T-helper 2 cell treated with Interferon-gamma antibody and Interleukin-4, amounts not matched to agents 5 μg/mL and 100 μg/mL, for 36 hours (primary cell): Measurements from ENCODE around the gene MCUB.
A peak's percentile ranks its signal among the peaks of the same experiment; 100 is the strongest.

Source experiments
- DNase-seq: peaks from one replicate; pipeline ENCODE4 v3.0.0; 2021; ENCODE audit warnings: low spot score
- H3K27ac Mint-ChIP-seq: one replicate; pipeline ENCODE4 v1.8.0; 2021; ENCODE audit warnings: mild to moderate bottlenecking, mixed read lengths
- H3K27me3 Mint-ChIP-seq: one replicate; pipeline ENCODE4 v1.8.0; 2021; ENCODE audit warnings: low read depth, mixed read lengths
- H3K36me3 Mint-ChIP-seq: one replicate; pipeline ENCODE4 v1.8.0; 2021; ENCODE audit warnings: low read depth, mixed read lengths
- H3K4me1 Mint-ChIP-seq: one replicate; pipeline ENCODE4 v1.8.0; 2021; ENCODE audit warnings: low read depth, mixed read lengths
- H3K4me3 Mint-ChIP-seq: one replicate; pipeline ENCODE4 v1.8.0; 2022; ENCODE audit warnings: mild to moderate bottlenecking, moderate library complexity, mixed read lengths
- H3K9me3 Mint-ChIP-seq: one replicate; pipeline ENCODE4 v1.8.0; 2021; ENCODE audit warnings: mixed read lengths

MCUB gene

GRCh38 chr4:109684727-109685126 lies 124.7 kb downstream of the MCUB start:
- H3K9me3 Mint-ChIP-seq: no peaks in the 10 kb centered on the region
- peaks cover 57% of the 10 kb centered on the region for H3K36me3 Mint-ChIP-seq
- H3K27ac Mint-ChIP-seq: no peak overlapping the region
- H3K4me3 Mint-ChIP-seq: no peak overlapping the region
- no peak for DNase-seq
- H3K27me3 Mint-ChIP-seq: no peaks in the 10 kb centered on the region
- H3K4me1 Mint-ChIP-seq: peaks cover 17% of the 10 kb centered on the region

DNA sequence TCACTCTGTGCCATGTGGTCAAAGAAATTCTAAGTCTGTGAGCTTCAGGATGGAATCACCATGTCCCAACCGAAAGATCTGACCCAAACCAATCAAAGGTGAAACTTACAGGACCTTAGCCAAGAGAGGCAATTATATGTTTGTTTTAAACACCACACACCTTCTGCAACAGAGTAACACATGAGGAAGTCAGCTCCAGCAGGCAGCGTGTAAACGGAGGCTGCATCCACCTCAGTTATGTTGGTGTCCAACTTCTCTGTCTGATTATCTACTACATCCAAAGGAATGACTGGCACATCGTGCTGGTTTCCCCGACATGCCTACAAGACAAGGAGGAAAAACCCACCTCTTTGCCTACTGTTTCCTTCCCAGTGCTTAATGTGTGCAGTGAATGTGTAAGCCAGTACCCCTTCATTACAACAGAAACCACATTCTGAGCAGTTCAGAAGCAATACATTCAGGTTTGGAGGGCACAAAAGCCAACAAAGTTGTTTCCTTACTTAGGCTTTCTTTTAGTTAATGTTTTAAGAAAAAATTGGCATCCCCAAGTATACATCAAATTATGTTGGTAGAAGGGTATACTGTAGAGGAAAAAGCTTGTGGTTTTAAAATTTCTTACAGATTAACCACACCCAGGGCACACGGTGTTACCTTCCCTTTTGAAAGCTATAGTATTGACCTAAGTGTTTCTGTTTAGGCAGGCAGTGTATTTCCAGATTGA lies 130.8 kb downstream of the MCUB start:
- no peak for DNase-seq
- Mint-ChIP-seq H3K27ac (peak overlapping the region; percentile 68), H3K36me3 (peaks cover 65% of the 10 kb centered on the region), H3K9me3 (no peaks in the 10 kb centered on the region), H3K4me3 (peak overlapping the region; percentile 46), H3K27me3 (no peaks in the 10 kb centered on the region), H3K4me1 (peaks cover 22% of the 10 kb centered on the region)

- H3K4me3 Mint-ChIP-seq: peak overlapping the region; percentile 46
- H3K27ac Mint-ChIP-seq: peak overlapping the region; percentile 68
- DNase-seq: no peak
- H3K36me3 Mint-ChIP-seq: peaks cover 69% of the 10 kb centered on the region
- no peaks in the 10 kb centered on the region for H3K9me3 Mint-ChIP-seq
- H3K27me3 Mint-ChIP-seq: no peaks in the 10 kb centered on the region
- H3K4me1 Mint-ChIP-seq: peaks cover 22% of the 10 kb centered on the region
Measured at GRCh38 chr4:109691411-109691920, 131.4 kb downstream of the MCUB start.

GRCh38 chr4:109698656-109699055 lies 138.6 kb downstream of the MCUB start:
- DNase-seq: no peak
- H3K36me3 Mint-ChIP-seq: peaks cover 40% of the 10 kb centered on the region
- peaks cover 33% of the 10 kb centered on the region for H3K4me1 Mint-ChIP-seq
- H3K9me3 Mint-ChIP-seq: no peaks in the 10 kb centered on the region
- H3K27ac Mint-ChIP-seq: no peak overlapping the region
- H3K4me3 Mint-ChIP-seq: no peak overlapping the region
- H3K27me3 Mint-ChIP-seq: no peaks in the 10 kb centered on the region

DNA sequence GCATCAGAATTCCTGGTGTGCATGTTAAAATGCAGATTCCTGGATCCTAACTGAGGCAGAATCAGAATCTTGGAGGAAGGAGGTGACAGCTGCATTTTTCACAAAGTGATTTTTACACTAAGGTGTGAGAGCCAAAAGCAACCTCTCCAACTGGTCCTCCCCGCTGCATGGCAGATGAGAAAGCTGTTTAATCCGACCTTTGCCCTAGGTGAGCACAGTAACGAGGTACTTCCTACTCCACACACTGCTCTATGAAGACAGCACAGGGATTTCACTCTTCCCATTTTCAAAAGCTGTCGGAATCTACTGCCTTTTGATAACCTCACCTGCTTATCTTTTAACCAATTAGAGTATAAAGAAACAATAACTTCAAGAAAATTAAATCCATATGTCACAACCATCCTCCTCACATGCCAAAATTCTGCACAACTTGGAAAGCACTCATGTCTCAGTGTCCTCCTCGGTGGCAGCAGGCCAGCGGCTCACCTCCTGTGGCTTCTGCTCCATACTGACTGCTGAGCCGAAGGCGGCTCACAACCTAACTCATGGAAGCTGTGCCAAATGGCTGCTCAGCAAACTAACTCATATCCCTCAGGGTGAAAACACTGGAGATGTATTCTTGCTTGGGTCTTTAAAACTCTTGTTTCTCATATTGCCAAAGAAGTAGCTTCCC lies 139.6 kb downstream of the MCUB start:
- no peak overlapping the region for H3K4me3 Mint-ChIP-seq
- H3K36me3 Mint-ChIP-seq: peaks cover 30% of the 10 kb centered on the region
- no peaks in the 10 kb centered on the region for H3K27me3 Mint-ChIP-seq
- no peak for DNase-seq
- peaks cover 38% of the 10 kb centered on the region for H3K4me1 Mint-ChIP-seq
- no peak overlapping the region for H3K27ac Mint-ChIP-seq
- no peaks in the 10 kb centered on the region for H3K9me3 Mint-ChIP-seq

- peak overlapping the region; percentile 94 for H3K27ac Mint-ChIP-seq
- no peaks in the 10 kb centered on the region for H3K27me3 Mint-ChIP-seq
- H3K4me1 Mint-ChIP-seq: peaks cover 38% of the 10 kb centered on the region
- peaks cover 21% of the 10 kb centered on the region for H3K36me3 Mint-ChIP-seq
- no peak for DNase-seq
- H3K9me3 Mint-ChIP-seq: no peaks in the 10 kb centered on the region
- H3K4me3 Mint-ChIP-seq: peak overlapping the region; percentile 97
Measured at GRCh38 chr4:109701566-109702410, 141.7 kb downstream of the MCUB start.

GRCh38 chr4:109702950-109703663 lies 143.1 kb downstream of the MCUB start, which contains the start of gene CASP6:
CASP6 (minus strand) TSS chr4:109703445; CDS start chr4:109703395, 50 bp downstream.
- DNase-seq: peak; percentile 66
- H3K9me3 Mint-ChIP-seq: no peaks in the 10 kb centered on the region
- peak within 1 kb of the TSS; percentile 97 for H3K4me3 Mint-ChIP-seq
- H3K36me3 Mint-ChIP-seq: peaks cover 14% of the 10 kb centered on the region
- no peaks in the 10 kb centered on the region for H3K27me3 Mint-ChIP-seq
- peaks cover 32% of the 10 kb centered on the region for H3K4me1 Mint-ChIP-seq
- H3K27ac Mint-ChIP-seq: peak within 1 kb of the TSS; percentile 94

DNA sequence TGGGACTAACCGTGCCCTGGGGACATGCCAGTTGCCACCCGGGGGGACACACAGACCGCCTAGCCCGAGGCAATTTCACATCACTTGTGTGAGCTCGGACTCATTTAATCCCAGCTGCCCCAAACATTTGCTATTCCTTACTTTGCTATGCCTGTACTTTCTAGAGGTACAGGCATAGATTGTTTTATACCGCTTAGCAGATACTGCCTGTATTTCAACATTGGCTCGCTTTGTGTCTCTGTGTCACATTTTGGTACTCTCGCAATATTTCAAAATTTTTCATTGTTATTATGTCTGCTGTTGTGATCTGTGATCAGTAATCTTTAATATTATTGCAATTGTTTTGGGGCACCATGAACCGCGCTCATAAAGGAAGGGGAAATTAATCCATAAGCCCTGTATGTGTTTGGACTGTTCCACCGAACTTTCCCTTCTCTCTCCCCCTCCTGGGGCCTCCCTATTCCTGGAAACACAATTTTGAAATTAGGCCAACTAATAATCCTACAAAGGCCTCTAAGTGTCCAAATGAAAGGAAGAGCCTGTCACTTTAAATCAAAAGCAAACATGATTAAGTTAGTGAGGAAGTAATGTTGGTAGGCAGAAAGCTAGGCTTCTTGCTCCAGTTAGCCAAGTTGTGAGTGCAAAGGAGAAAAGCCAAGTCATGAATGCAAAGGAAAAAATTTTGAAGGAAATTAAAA lies 143.8 kb downstream of the MCUB start:
- H3K27ac Mint-ChIP-seq: peak overlapping the region; percentile 94
- H3K4me3 Mint-ChIP-seq: peak overlapping the region; percentile 97
- H3K36me3 Mint-ChIP-seq: peaks cover 14% of the 10 kb centered on the region
- peaks cover 28% of the 10 kb centered on the region for H3K4me1 Mint-ChIP-seq
- no peaks in the 10 kb centered on the region for H3K9me3 Mint-ChIP-seq
- no peaks in the 10 kb centered on the region for H3K27me3 Mint-ChIP-seq
- DNase-seq: no peak

DNA sequence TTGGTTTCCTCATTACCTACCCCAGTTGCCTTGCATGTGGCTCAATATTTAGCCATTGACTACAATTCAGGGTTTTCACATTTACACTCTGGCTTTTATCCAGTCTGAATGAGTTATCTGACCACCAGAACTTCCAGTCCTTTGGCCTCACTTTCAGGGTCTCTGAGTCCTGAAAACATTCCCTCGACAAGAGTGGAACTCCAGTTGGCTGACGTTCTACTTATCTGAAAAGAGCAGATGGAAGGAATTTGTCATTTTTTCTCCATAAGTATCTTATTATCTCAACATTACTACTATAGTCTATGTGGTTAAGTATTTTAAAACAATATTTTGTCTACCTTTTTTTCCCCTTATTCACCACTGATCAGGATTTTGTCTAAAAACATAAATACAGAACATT lies 148.4 kb downstream of the MCUB start:
- no peaks in the 10 kb centered on the region for H3K36me3 Mint-ChIP-seq
- H3K4me1 Mint-ChIP-seq: peaks cover 6% of the 10 kb centered on the region
- H3K27me3 Mint-ChIP-seq: no peaks in the 10 kb centered on the region
- no peaks in the 10 kb centered on the region for H3K9me3 Mint-ChIP-seq
- DNase-seq: no peak
- no peak overlapping the region for H3K4me3 Mint-ChIP-seq
- H3K27ac Mint-ChIP-seq: no peak overlapping the region

GRCh38 chr4:109708990-109709389 lies 148.9 kb downstream of the MCUB start:
- no peak overlapping the region for H3K4me3 Mint-ChIP-seq
- H3K9me3 Mint-ChIP-seq: no peaks in the 10 kb centered on the region
- DNase-seq: no peak
- no peaks in the 10 kb centered on the region for H3K36me3 Mint-ChIP-seq
- peaks cover 2% of the 10 kb centered on the region for H3K4me1 Mint-ChIP-seq
- no peak overlapping the region for H3K27ac Mint-ChIP-seq
- no peaks in the 10 kb centered on the region for H3K27me3 Mint-ChIP-seq

GRCh38 chr4:109713500-109713899 lies 153.5 kb downstream of the MCUB start:
- DNase-seq: no peak
- Mint-ChIP-seq H3K4me1 (peaks cover 2% of the 10 kb centered on the region), H3K9me3 (no peaks in the 10 kb centered on the region), H3K27me3 (no peaks in the 10 kb centered on the region), H3K4me3 (no peak overlapping the region), H3K36me3 (peaks cover 12% of the 10 kb centered on the region), H3K27ac (no peak overlapping the region)

GRCh38 chr4:109718759-109719158 lies 158.7 kb downstream of the MCUB start:
- H3K27ac Mint-ChIP-seq: no peak overlapping the region
- peaks cover 2% of the 10 kb centered on the region for H3K4me1 Mint-ChIP-seq
- no peak for DNase-seq
- no peaks in the 10 kb centered on the region for H3K27me3 Mint-ChIP-seq
- H3K4me3 Mint-ChIP-seq: no peak overlapping the region
- H3K36me3 Mint-ChIP-seq: peaks cover 15% of the 10 kb centered on the region
- H3K9me3 Mint-ChIP-seq: peaks cover 4% of the 10 kb centered on the region

- Mint-ChIP-seq H3K27me3 (no peaks in the 10 kb centered on the region), H3K27ac (no peak overlapping the region), H3K4me1 (peaks cover 2% of the 10 kb centered on the region), H3K36me3 (peaks cover 15% of the 10 kb centered on the region), H3K9me3 (peaks cover 4% of the 10 kb centered on the region), H3K4me3 (no peak overlapping the region)
- DNase-seq: no peak
Measured at GRCh38 chr4:109719604-109720003, 159.6 kb downstream of the MCUB start.
